ENCODE data around the gene FKBP15. TPM values are rescaled to one million over a fixed set of nuclear protein-coding genes. Genes with fewer than 3 reads are reported as not detected.

The FKBP15 gene
- total RNA-seq, 1 donor from 2014 or later = 26.4 TPM

DNA sequence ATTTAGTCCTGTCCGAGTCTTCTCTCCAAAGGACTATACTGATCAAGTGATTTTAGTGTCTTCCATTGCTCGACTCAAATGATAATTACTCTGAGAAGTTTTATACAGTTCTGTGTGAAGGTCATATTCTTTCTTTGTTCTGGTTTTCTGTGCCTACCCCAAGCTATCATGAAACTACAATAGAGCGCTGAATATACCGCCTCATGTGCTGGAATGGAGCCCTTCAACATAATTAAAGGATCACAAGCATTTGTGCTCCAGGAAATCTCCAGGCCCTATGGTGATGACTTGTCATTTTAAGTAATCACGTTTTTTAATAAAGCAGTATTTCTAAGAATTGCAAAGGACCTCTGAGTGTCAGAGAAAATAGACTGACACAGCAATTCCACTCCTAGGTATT is 81.1 kb downstream of the FKBP15 start:
- Histone ChIP-seq H3K27ac (ENCODE audit: low read depth, low read length) (no peak overlapping the region), H2AFZ (ENCODE audit: low read depth, low read length) (no peak overlapping the region), H3K36me3 (ENCODE audit: insufficient read depth, low read length) (no peaks in the 10 kb centered on the region), H3K9ac (ENCODE audit: low read length) (no peak overlapping the region), H4K20me1 (ENCODE audit: insufficient read depth, low read length) (no peaks in the 10 kb centered on the region), H3K4me1 (ENCODE audit: insufficient read depth, low read length) (no peaks in the 10 kb centered on the region), H3K27me3 (ENCODE audit: insufficient read depth, low read length) (peaks cover 2% of the 10 kb centered on the region), H3K4me2 (ENCODE audit: low read length) (no peak overlapping the region), H3K79me2 (ENCODE audit: insufficient read depth, low read length) (no peaks in the 10 kb centered on the region), H3K4me3 (ENCODE audit: insufficient read depth, low read depth, low read length) (no peak overlapping the region), H3K9me3 (ENCODE audit: insufficient read depth, low read depth, low read length) (no peaks in the 10 kb centered on the region)
- Mint-ChIP-seq H3K27ac (ENCODE audit: unreplicated experiment) (no peak overlapping the region), H3K9me3 (ENCODE audit: unreplicated experiment) (peaks cover 8% of the 10 kb centered on the region), H3K4me1 (ENCODE audit: low read depth, unreplicated experiment) (no peaks in the 10 kb centered on the region), H3K36me3 (ENCODE audit: low read depth, unreplicated experiment) (peaks cover 2% of the 10 kb centered on the region), H3K4me3 (ENCODE audit: unreplicated experiment) (no peak overlapping the region), H3K27me3 (ENCODE audit: low read depth, unreplicated experiment) (no peaks in the 10 kb centered on the region)
- TF ChIP-seq, protein P1, sequence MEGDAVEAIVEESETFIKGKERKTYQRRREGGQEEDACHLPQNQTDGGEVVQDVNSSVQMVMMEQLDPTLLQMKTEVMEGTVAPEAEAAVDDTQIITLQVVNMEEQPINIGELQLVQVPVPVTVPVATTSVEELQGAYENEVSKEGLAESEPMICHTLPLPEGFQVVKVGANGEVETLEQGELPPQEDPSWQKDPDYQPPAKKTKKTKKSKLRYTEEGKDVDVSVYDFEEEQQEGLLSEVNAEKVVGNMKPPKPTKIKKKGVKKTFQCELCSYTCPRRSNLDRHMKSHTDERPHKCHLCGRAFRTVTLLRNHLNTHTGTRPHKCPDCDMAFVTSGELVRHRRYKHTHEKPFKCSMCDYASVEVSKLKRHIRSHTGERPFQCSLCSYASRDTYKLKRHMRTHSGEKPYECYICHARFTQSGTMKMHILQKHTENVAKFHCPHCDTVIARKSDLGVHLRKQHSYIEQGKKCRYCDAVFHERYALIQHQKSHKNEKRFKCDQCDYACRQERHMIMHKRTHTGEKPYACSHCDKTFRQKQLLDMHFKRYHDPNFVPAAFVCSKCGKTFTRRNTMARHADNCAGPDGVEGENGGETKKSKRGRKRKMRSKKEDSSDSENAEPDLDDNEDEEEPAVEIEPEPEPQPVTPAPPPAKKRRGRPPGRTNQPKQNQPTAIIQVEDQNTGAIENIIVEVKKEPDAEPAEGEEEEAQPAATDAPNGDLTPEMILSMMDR (IDR thresholded peaks at IDR 0.05; ENCODE audit: insufficient read depth, low read depth, low read length) = no peak
- no peak for TF ChIP-seq EZH2 (IDR thresholded peaks at IDR 0.05; ENCODE audit: insufficient read depth, low read length)
- no peak for FAIRE-seq
- no peak for DNase-seq (ENCODE audit: low read depth)

DNA sequence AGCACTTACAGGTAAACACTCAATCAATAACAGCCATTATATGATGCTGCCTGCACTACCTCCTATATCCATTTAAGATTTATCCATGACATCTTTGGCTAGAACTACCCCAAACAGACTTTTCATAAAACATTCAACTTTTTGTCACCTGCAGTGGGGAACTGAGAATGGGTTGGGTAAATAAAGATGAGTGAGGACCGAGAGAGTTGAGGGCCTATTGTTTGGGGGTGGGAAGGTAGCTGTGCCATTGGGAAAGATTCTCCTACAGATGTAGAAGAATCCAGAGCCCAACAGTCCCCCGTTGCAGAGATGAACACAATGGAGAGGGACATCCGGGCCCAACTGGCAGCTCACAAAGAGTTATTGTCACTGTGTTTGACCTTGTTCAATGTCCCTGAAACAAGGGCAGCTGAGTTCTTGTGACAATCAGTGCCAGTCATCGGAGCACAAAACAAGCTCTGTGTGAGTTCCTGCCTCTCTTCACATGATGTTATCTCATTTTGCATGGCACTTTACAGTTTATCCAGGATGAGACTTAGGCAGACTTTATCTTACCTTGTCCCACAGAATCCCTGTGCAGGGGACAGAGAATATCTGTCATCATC is 81.8 kb downstream of the FKBP15 start:
- Mint-ChIP-seq H3K36me3 (ENCODE audit: low read depth, unreplicated experiment) (peaks cover 2% of the 10 kb centered on the region), H3K27ac (ENCODE audit: unreplicated experiment) (no peak overlapping the region), H3K27me3 (ENCODE audit: low read depth, unreplicated experiment) (peaks cover under 1% of the 10 kb centered on the region), H3K4me3 (ENCODE audit: unreplicated experiment) (no peak overlapping the region), H3K9me3 (ENCODE audit: unreplicated experiment) (peaks cover 6% of the 10 kb centered on the region), H3K4me1 (ENCODE audit: low read depth, unreplicated experiment) (no peaks in the 10 kb centered on the region)
- Histone ChIP-seq H3K9me3 (ENCODE audit: insufficient read depth, low read depth, low read length) (no peaks in the 10 kb centered on the region), H3K36me3 (ENCODE audit: insufficient read depth, low read length) (no peaks in the 10 kb centered on the region), H3K79me2 (ENCODE audit: insufficient read depth, low read length) (no peaks in the 10 kb centered on the region), H3K27ac (ENCODE audit: low read depth, low read length) (no peak overlapping the region), H4K20me1 (ENCODE audit: insufficient read depth, low read length) (no peaks in the 10 kb centered on the region), H3K4me1 (ENCODE audit: insufficient read depth, low read length) (no peaks in the 10 kb centered on the region), H2AFZ (ENCODE audit: low read depth, low read length) (no peak overlapping the region), H3K27me3 (ENCODE audit: insufficient read depth, low read length) (peaks cover 2% of the 10 kb centered on the region), H3K4me2 (ENCODE audit: low read length) (no peak overlapping the region), H3K4me3 (ENCODE audit: insufficient read depth, low read depth, low read length) (no peak overlapping the region), H3K9ac (ENCODE audit: low read length) (no peak overlapping the region)
- no peak for FAIRE-seq
- TF ChIP-seq, protein P1 (IDR thresholded peaks at IDR 0.05; ENCODE audit: insufficient read depth, low read depth, low read length) = no peak
- no peak for TF ChIP-seq EZH2 (IDR thresholded peaks at IDR 0.05; ENCODE audit: insufficient read depth, low read length)
- DNase-seq (ENCODE audit: low read depth) = no peak

DNA sequence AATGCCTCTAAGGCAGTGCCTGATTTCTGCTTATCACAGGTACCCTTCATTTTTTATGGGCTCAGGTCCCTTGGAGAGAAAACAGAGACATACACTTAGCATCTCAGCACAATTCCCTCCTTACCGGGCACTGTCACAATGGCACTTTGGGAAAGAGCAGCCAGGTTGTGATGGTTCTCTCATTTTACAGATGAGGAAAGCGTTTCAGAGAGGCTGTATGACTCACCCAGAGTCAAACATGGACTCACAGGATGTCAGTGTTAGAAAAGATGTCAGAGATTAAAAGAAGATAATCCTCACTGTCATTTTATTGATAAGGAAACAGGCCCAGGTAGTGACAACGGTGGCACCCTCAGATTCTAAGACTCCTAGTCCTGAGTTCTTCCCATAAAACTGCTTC is 82.3 kb downstream of the FKBP15 start:
- Mint-ChIP-seq H3K27me3 (ENCODE audit: low read depth, unreplicated experiment) (peaks cover 4% of the 10 kb centered on the region), H3K9me3 (ENCODE audit: unreplicated experiment) (peaks cover 6% of the 10 kb centered on the region), H3K36me3 (ENCODE audit: low read depth, unreplicated experiment) (peaks cover 2% of the 10 kb centered on the region), H3K4me1 (ENCODE audit: low read depth, unreplicated experiment) (no peaks in the 10 kb centered on the region), H3K27ac (ENCODE audit: unreplicated experiment) (no peak overlapping the region), H3K4me3 (ENCODE audit: unreplicated experiment) (no peak overlapping the region)
- Histone ChIP-seq H3K79me2 (ENCODE audit: insufficient read depth, low read length) (no peaks in the 10 kb centered on the region), H3K27me3 (ENCODE audit: insufficient read depth, low read length) (peaks cover 2% of the 10 kb centered on the region), H4K20me1 (ENCODE audit: insufficient read depth, low read length) (no peaks in the 10 kb centered on the region), H3K27ac (ENCODE audit: low read depth, low read length) (no peak overlapping the region), H3K4me2 (ENCODE audit: low read length) (no peak overlapping the region), H3K36me3 (ENCODE audit: insufficient read depth, low read length) (no peaks in the 10 kb centered on the region), H3K4me1 (ENCODE audit: insufficient read depth, low read length) (no peaks in the 10 kb centered on the region), H3K9me3 (ENCODE audit: insufficient read depth, low read depth, low read length) (no peaks in the 10 kb centered on the region), H3K4me3 (ENCODE audit: insufficient read depth, low read depth, low read length) (no peak overlapping the region), H2AFZ (ENCODE audit: low read depth, low read length) (no peak overlapping the region), H3K9ac (ENCODE audit: low read length) (no peak overlapping the region)
- FAIRE-seq (no peak), DNase-seq (ENCODE audit: low read depth) (no peak)
- TF ChIP-seq, protein P1 (IDR thresholded peaks at IDR 0.05; ENCODE audit: insufficient read depth, low read depth, low read length) = no peak
- TF ChIP-seq EZH2 (IDR thresholded peaks at IDR 0.05; ENCODE audit: insufficient read depth, low read length) = no peak

All from astrocyte (in vitro differentiated cells and primary cell).